SJCRH30 (cell line): ENCODE data around the gene DBNL. TPM values are rescaled to one million over a fixed set of nuclear protein-coding genes. Genes with fewer than 3 reads are reported as not detected.

Source experiments
- DNase-seq, 2 experiments: peaks; one replicate each; pipeline ENCODE4 v3.0.0-alpha.2; 2015 to 2020
- H3K27ac ChIP-seq: fragments of 250-450 bp; sonication (Bioruptor Pico); 2 replicates; pipeline ENCODE4 v1.5.1; 2020; ENCODE audit warnings: mild to moderate bottlenecking, moderate library complexity
- H3K27me3 ChIP-seq: fragments of 250-450 bp; sonication (Bioruptor Pico); 2 replicates; pipeline ENCODE4 v1.5.1; 2020; ENCODE audit warnings: mild to moderate bottlenecking, moderate library complexity
- H3K36me3 ChIP-seq: fragments of 250-450 bp; sonication (Bioruptor Pico); 2 replicates; pipeline ENCODE4 v1.5.1; 2020; ENCODE audit warnings: mild to moderate bottlenecking, moderate library complexity
- H3K4me1 ChIP-seq: fragments of 250-450 bp; sonication (Bioruptor Pico); 2 replicates; pipeline ENCODE4 v1.5.1; 2020; ENCODE audit warnings: mild to moderate bottlenecking, moderate library complexity
- H3K4me3 ChIP-seq: fragments of 250-450 bp; sonication (Bioruptor Pico); 2 replicates; pipeline ENCODE4 v1.5.1; 2020; ENCODE audit warnings: mild to moderate bottlenecking, moderate library complexity
- H3K9me3 ChIP-seq: fragments of 250-450 bp; sonication (Bioruptor Pico); replicated peaks from 2 replicates; pipeline ENCODE4 v1.5.1; 2020; ENCODE audit warnings: mild to moderate bottlenecking, moderate library complexity
- total RNA-seq: library from RNA; depleted of rRNA; stranded (reverse); fragments of >200 nt; shearing (Covaris generic); gene quantifications from 2 replicates; pipeline ENCODE4 v1.2.3, GENCODE V29; 2014

The DBNL gene
- total RNA-seq, 1 experiment from 2014 or later = 54.4 TPM

- Histone ChIP-seq H3K9me3 (no peaks in the 10 kb centered on the region), H3K27me3 (no peaks in the 10 kb centered on the region), H3K4me3 (no peak overlapping the region), H3K4me1 (no peaks in the 10 kb centered on the region), H3K27ac (no peak overlapping the region), H3K36me3 (0 out of 2 replicates have a peak, but pooled peaks cover 7% of the 10 kb centered on the region)
- no peak for DNase-seq
Measured at GRCh38 chr7:44063894-44064651, 19.6 kb downstream of the DBNL start.

- H3K4me3 ChIP-seq = no peak overlapping the region
- H3K27me3 ChIP-seq = no peaks in the 10 kb centered on the region
- H3K9me3 ChIP-seq = no peaks in the 10 kb centered on the region
- H3K36me3 ChIP-seq = 0 out of 2 replicates have a peak, but pooled peaks cover 2% of the 10 kb centered on the region
- no peak overlapping the region for H3K27ac ChIP-seq
- no peaks in the 10 kb centered on the region for H3K4me1 ChIP-seq
- no peak for DNase-seq
Measured at GRCh38 chr7:44064791-44065430, 20.4 kb downstream of the DBNL start.

GRCh38 chr7:44065431-44066110 lies 21.1 kb downstream of the DBNL start, which contains the start of gene PGAM2:
PGAM2 (minus strand) TSS chr7:44065567; CDS start chr7:44065529, 38 bp downstream.
- no peaks in the 10 kb centered on the region for H3K36me3 ChIP-seq
- H3K9me3 ChIP-seq = no peaks in the 10 kb centered on the region
- no peak within 1 kb of the TSS for H3K27ac ChIP-seq

GRCh38 chr7:44066111-44066460 lies 21.6 kb downstream of the DBNL start:
- Histone ChIP-seq H3K4me3 (no peak overlapping the region), H3K9me3 (no peaks in the 10 kb centered on the region), H3K4me1 (peaks cover 5% of the 10 kb centered on the region; the same call in 1 of the 2 replicates), H3K27me3 (no peaks in the 10 kb centered on the region), H3K27ac (no peak overlapping the region), H3K36me3 (no peaks in the 10 kb centered on the region)
- DNase-seq = no peak

More at GRCh38 chr7:44065431-44066110, 21.1 kb downstream of the DBNL start, which contains the start of gene PGAM2:
- Histone ChIP-seq H3K27me3 (no peaks in the 10 kb centered on the region), H3K4me1 (no peaks in the 10 kb centered on the region; the same call in 1 of the 2 replicates), H3K4me3 (no peak within 1 kb of the TSS)
- no peak for DNase-seq

- Histone ChIP-seq H3K36me3 (no peaks in the 10 kb centered on the region), H3K27ac (no peak overlapping the region), H3K4me3 (no peak overlapping the region), H3K4me1 (peaks cover 6% of the 10 kb centered on the region; the same call in 1 of the 2 replicates), H3K9me3 (no peaks in the 10 kb centered on the region), H3K27me3 (no peaks in the 10 kb centered on the region)
- DNase-seq = no peak
Measured at GRCh38 chr7:44066494-44067063, 22.1 kb downstream of the DBNL start.

- no peaks in the 10 kb centered on the region for H3K27me3 ChIP-seq
- no peaks in the 10 kb centered on the region for H3K9me3 ChIP-seq
- H3K27ac ChIP-seq = no peak overlapping the region
- no peak overlapping the region for H3K4me3 ChIP-seq
- peaks cover 9% of the 10 kb centered on the region for H3K4me1 ChIP-seq
- H3K36me3 ChIP-seq = no peaks in the 10 kb centered on the region
- DNase-seq = peak in 1 of 2 experiments; percentile 40
Measured at GRCh38 chr7:44067064-44067951, 22.8 kb downstream of the DBNL start.

GRCh38 chr7:44068054-44068453 lies 23.6 kb downstream of the DBNL start:
- no peak for DNase-seq
- peaks cover 15% of the 10 kb centered on the region for H3K4me1 ChIP-seq
- H3K4me3 ChIP-seq = no peak overlapping the region
- no peaks in the 10 kb centered on the region for H3K27me3 ChIP-seq
- no peaks in the 10 kb centered on the region for H3K9me3 ChIP-seq
- H3K36me3 ChIP-seq = no peaks in the 10 kb centered on the region
- no peak overlapping the region for H3K27ac ChIP-seq

GRCh38 chr7:44071726-44072363 lies 27.3 kb downstream of the DBNL start:
- H3K27me3 ChIP-seq = no peaks in the 10 kb centered on the region
- no peaks in the 10 kb centered on the region for H3K9me3 ChIP-seq
- no peak overlapping the region for H3K4me3 ChIP-seq
- no peak for DNase-seq
- H3K27ac ChIP-seq = no peak overlapping the region
- H3K36me3 ChIP-seq = no peaks in the 10 kb centered on the region
- H3K4me1 ChIP-seq = peaks cover 15% of the 10 kb centered on the region

- peaks cover 15% of the 10 kb centered on the region for H3K4me1 ChIP-seq
- DNase-seq = peak; percentile 93 to 96
- no peak overlapping the region for H3K4me3 ChIP-seq
- no peaks in the 10 kb centered on the region for H3K36me3 ChIP-seq
- no peaks in the 10 kb centered on the region for H3K9me3 ChIP-seq
- no peaks in the 10 kb centered on the region for H3K27me3 ChIP-seq
- no peak overlapping the region for H3K27ac ChIP-seq
Measured at GRCh38 chr7:44072364-44073231, 28.1 kb downstream of the DBNL start.

GRCh38 chr7:44073664-44074348 lies 29.3 kb downstream of the DBNL start:
- peaks cover 15% of the 10 kb centered on the region for H3K4me1 ChIP-seq
- no peak for DNase-seq
- H3K27ac ChIP-seq = no peak overlapping the region

GRCh38 chr7:44074349-44074695 lies 29.8 kb downstream of the DBNL start:
- no peak for DNase-seq
- H3K27ac ChIP-seq = no peak overlapping the region
- H3K4me1 ChIP-seq = peaks cover 15% of the 10 kb centered on the region
- H3K4me3 ChIP-seq = no peak overlapping the region
- H3K36me3 ChIP-seq = no peaks in the 10 kb centered on the region
- H3K9me3 ChIP-seq = no peaks in the 10 kb centered on the region
- no peaks in the 10 kb centered on the region for H3K27me3 ChIP-seq

More at GRCh38 chr7:44073664-44074348, 29.3 kb downstream of the DBNL start:
- Histone ChIP-seq H3K36me3 (no peaks in the 10 kb centered on the region), H3K4me3 (no peak overlapping the region), H3K27me3 (no peaks in the 10 kb centered on the region), H3K9me3 (no peaks in the 10 kb centered on the region)

GRCh38 chr7:44075296-44076075 lies 31.0 kb downstream of the DBNL start:
- Histone ChIP-seq H3K36me3 (no peaks in the 10 kb centered on the region), H3K4me3 (no peak overlapping the region), H3K4me1 (peaks cover 15% of the 10 kb centered on the region), H3K27me3 (no peaks in the 10 kb centered on the region), H3K27ac (no peak overlapping the region), H3K9me3 (no peaks in the 10 kb centered on the region)
- DNase-seq = no peak
